Activated naive CD8-positive, alpha-beta T cell treated with anti-CD3 and anti-CD28 coated beads, Interleukin-2, amount 10 ng/mL, durations not matched to agents 7 days and 5 days (primary cell): ENCODE results near the gene VPS9D1. TPM values are rescaled to one million over a fixed set of nuclear protein-coding genes. Genes with fewer than 3 reads are reported as not detected.
"Not testable (repeated sequence)": the region's sequence is repeated elsewhere in the genome, so short reads cannot be mapped to it uniquely, and the experiment has no call there.

Experiments used
- ATAC-seq: fragments of 150-1000 bp; cut with Tn5 transposase; one replicate; pipeline ENCODE4 v1.10.0; 2021; ENCODE audit warnings: low read depth, moderate library complexity
- POLR2A ChIA-PET: fragments of 350-600 bp; sonication (Branson Sonifier 250); formaldehyde crosslinking; loops from one replicate; lab custom pipeline; 2021; ENCODE audit warnings: antibody characterized with exemption; lab: Charles Lee
- DNase-seq: peaks from one replicate; pipeline ENCODE4 v3.0.0; 2021
- H3K27ac Mint-ChIP-seq: one replicate; pipeline ENCODE4 v1.8.0; 2022; ENCODE audit warnings: mild to moderate bottlenecking, mixed read lengths
- H3K27me3 Mint-ChIP-seq: one replicate; pipeline ENCODE4 v1.8.0; 2022; ENCODE audit warnings: mild to moderate bottlenecking, moderate library complexity, mixed read lengths
- H3K36me3 Mint-ChIP-seq: one replicate; pipeline ENCODE4 v1.8.0; 2021; ENCODE audit warnings: mild to moderate bottlenecking, mixed read lengths
- H3K4me1 Mint-ChIP-seq: one replicate; pipeline ENCODE4 v1.8.0; 2021; ENCODE audit warnings: mixed read lengths
- H3K4me3 Mint-ChIP-seq: one replicate; pipeline ENCODE4 v1.8.0; 2022; ENCODE audit warnings: mild to moderate bottlenecking, moderate library complexity, mixed read lengths
- H3K9me3 Mint-ChIP-seq: one replicate; pipeline ENCODE4 v1.8.0; 2021; ENCODE audit warnings: mixed read lengths
- total RNA-seq, 2 experiments: library from RNA; stranded (reverse); gene quantifications; one replicate each; pipeline ENCODE4 v1.2.3, GENCODE V29; 2021

The VPS9D1 gene
- total RNA-seq, 2 experiments from 2014 or later, result 10.3 to 12.8 TPM

DNA sequence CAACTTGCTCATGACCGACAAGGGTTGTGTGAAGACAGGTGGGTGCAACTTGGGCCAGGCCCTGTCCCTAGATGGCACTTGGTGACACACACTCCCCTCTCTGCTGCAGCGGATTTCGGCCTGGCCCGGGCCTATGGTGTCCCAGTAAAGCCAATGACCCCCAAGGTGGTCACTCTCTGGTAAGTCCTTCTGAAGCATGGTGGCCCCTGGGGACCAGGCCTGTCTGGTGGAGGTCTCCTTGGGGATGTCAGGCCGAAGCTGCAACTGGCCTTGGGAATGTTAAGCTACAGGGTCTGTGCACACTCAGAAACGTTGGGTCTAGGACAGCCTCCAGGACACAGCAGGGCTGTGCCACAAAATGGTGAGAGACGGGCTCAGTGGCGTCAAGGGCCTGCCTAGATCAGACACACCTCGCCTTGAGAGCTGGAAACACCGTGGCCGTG, 27.4 kb downstream of the VPS9D1 start:
- Mint-ChIP-seq H3K4me1 (peaks cover 8% of the 10 kb centered on the region), H3K9me3 (no peaks in the 10 kb centered on the region), H3K27ac (no peak overlapping the region), H3K36me3 (peaks cover 11% of the 10 kb centered on the region), H3K4me3 (no peak overlapping the region), H3K27me3 (no peaks in the 10 kb centered on the region)
- ATAC-seq, result no peak
- no peak for DNase-seq
- POLR2A ChIA-PET, result interaction anchor here (0.9 kb wide), 1 partner anchor 180 kb away, joined by 3 read pairs; the partner anchor contains the start of gene TCF25

- Mint-ChIP-seq H3K4me1 (peaks cover 16% of the 10 kb centered on the region), H3K27ac (no peak overlapping the region), H3K4me3 (no peak overlapping the region), H3K36me3 (peaks cover 11% of the 10 kb centered on the region), H3K9me3 (no peaks in the 10 kb centered on the region), H3K27me3 (no peaks in the 10 kb centered on the region)
- ATAC-seq (no peak), DNase-seq (no peak)
- POLR2A ChIA-PET, result no interaction called here
Observed at GRCh38 chr16:89691986-89692569, 28.6 kb downstream of the VPS9D1 start.

DNA sequence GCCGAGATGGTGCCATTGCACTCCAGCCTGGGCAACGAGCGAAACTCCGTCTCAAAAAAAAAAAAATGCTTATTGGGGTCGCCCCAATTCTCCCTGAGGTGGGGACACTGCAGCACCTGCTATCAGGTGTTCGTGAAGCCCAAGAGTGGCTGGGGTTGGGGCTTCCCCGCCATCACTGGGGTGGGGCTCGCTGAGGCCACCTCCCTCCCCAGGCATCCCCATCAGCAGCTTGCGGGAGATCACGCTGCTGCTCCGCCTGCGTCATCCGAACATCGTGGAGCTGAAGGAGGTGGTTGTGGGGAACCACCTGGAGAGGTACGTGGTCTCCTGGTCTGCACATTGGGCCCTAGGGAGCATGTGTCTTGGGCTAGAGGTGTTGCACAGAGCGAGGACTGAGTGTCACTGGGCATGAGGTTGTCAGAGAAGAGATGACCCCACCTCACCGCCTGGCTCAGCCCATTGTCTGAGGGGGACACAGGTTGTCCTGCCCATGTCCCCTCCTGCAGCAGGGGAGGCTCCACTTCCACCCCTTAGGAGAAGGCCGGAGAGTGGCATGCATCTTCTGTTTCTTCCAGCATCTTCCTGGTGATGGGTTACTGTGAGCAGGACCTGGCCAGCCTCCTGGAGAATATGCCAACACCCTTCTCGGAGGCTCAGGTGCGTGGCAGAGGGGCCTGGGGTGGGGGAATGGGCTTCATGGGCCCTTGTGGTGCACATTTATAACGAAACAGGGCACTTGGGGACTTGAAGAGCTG, 29.3 kb downstream of the VPS9D1 start:
- Mint-ChIP-seq H3K27ac (no peak overlapping the region), H3K4me1 (peaks cover 14% of the 10 kb centered on the region), H3K36me3 (peaks cover 11% of the 10 kb centered on the region), H3K4me3 (no peak overlapping the region), H3K9me3 (no peaks in the 10 kb centered on the region), H3K27me3 (no peaks in the 10 kb centered on the region)
- DNase-seq (no peak), ATAC-seq (no peak)
- POLR2A ChIA-PET, result no interaction called here

DNA sequence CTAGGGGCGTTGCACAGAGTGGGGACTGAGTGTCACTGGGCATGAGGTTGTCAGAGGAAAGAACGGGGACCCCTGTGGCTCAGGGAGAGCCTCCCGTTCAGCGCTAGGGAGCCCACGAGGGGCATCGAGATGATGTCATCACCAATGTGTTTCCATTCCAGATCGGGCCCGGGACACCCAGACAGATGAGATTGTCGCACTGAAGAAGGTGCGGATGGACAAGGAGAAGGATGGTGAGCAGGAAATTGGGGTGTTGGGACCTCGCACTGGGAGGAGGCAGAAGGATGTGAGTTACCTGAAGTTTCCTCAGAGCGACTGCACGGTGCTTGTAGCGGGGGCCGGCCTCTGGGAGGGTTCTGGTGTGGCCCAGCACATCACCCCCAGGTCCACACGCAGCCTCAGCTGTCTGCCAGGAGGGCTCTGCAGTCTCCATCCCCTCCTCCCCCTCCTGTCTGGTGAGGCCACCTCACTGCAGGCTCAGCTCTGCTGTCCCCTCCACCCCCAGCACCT, 30.3 kb downstream of the VPS9D1 start:
- H3K4me3 Mint-ChIP-seq, result no peak overlapping the region
- H3K4me1 Mint-ChIP-seq, result peaks cover 13% of the 10 kb centered on the region
- peaks cover 14% of the 10 kb centered on the region for H3K36me3 Mint-ChIP-seq
- no peaks in the 10 kb centered on the region for H3K27me3 Mint-ChIP-seq
- POLR2A ChIA-PET, result interaction anchor here (1.5 kb wide), 1 partner anchor 11 kb away, joined by 5 read pairs; the partner anchor contains the start of gene SPATA2L
- DNase-seq (no peak), ATAC-seq (no peak)
- H3K9me3 Mint-ChIP-seq, result no peaks in the 10 kb centered on the region
- H3K27ac Mint-ChIP-seq, result no peak overlapping the region

DNA sequence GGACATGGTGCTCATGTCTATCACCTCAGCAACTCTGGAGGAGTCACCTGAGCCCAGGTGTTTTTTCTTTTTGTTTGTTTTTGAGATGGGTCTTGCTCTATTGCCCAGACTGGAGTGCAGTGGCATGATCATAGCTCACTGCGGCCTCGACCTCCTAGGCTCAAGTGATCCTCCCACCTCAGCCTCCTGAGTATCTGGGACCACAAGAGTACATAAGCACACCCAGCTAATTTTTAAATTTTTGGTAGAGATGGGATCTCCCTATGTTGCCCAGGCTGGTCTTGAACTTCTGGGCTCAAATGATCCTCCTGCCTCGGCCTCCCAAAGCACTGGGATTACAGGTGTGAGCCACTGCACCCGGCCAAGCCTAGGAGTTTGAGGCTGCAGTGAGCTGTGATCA, 31.1 kb downstream of the VPS9D1 start:
- H3K27me3 Mint-ChIP-seq, DNase-seq, H3K9me3 Mint-ChIP-seq, ATAC-seq, H3K27ac Mint-ChIP-seq, H3K4me3 Mint-ChIP-seq: not testable (repeated sequence)
- Mint-ChIP-seq H3K36me3 (peaks cover 14% of the 10 kb centered on the region), H3K4me1 (peaks cover 11% of the 10 kb centered on the region)
- POLR2A ChIA-PET, result interaction anchor here (1.5 kb wide), 1 partner anchor 11 kb away, joined by 5 read pairs; the partner anchor contains the start of gene SPATA2L

DNA sequence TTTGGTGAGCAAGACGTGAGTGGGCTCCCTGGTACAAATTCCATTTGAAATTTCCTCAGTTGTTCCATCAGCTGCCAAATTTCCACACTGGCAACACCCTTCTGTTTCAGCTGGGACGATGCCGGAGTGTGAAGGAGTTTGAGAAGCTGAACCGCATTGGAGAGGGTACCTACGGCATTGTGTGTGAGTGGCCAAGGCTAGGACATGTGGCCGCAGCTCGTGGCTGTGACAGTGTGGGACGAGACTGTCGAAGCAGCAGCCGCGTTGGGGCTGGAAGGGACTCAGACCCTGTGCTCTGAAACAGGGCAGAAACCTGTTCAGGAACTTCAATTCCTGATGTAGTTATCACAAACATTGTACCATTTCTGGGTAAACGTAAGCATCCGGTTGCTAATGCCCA, 31.6 kb downstream of the VPS9D1 start:
- H3K4me3 Mint-ChIP-seq, result no peak overlapping the region
- no peak for ATAC-seq

GRCh38 chr16:89688395-89688794, 32.3 kb downstream of the VPS9D1 start:
- no peak for DNase-seq
- H3K36me3 Mint-ChIP-seq, result peaks cover 11% of the 10 kb centered on the region
- peaks cover 11% of the 10 kb centered on the region for H3K4me1 Mint-ChIP-seq
- no peaks in the 10 kb centered on the region for H3K9me3 Mint-ChIP-seq
- POLR2A ChIA-PET, result no interaction called here
- peak overlapping the region; percentile 40 for H3K4me3 Mint-ChIP-seq
- no peaks in the 10 kb centered on the region for H3K27me3 Mint-ChIP-seq
- no peak overlapping the region for H3K27ac Mint-ChIP-seq
- ATAC-seq, result no peak

More for the DNA sequence above, 31.6 kb downstream of the VPS9D1 start:
- Mint-ChIP-seq H3K36me3 (peaks cover 14% of the 10 kb centered on the region), H3K27me3 (no peaks in the 10 kb centered on the region), H3K9me3 (no peaks in the 10 kb centered on the region), H3K4me1 (peaks cover 11% of the 10 kb centered on the region), H3K27ac (no peak overlapping the region)
- POLR2A ChIA-PET, result interaction anchor here (1.5 kb wide), 1 partner anchor 12 kb away, joined by 5 read pairs; the partner anchor contains the start of gene SPATA2L
- DNase-seq, result no peak

DNA sequence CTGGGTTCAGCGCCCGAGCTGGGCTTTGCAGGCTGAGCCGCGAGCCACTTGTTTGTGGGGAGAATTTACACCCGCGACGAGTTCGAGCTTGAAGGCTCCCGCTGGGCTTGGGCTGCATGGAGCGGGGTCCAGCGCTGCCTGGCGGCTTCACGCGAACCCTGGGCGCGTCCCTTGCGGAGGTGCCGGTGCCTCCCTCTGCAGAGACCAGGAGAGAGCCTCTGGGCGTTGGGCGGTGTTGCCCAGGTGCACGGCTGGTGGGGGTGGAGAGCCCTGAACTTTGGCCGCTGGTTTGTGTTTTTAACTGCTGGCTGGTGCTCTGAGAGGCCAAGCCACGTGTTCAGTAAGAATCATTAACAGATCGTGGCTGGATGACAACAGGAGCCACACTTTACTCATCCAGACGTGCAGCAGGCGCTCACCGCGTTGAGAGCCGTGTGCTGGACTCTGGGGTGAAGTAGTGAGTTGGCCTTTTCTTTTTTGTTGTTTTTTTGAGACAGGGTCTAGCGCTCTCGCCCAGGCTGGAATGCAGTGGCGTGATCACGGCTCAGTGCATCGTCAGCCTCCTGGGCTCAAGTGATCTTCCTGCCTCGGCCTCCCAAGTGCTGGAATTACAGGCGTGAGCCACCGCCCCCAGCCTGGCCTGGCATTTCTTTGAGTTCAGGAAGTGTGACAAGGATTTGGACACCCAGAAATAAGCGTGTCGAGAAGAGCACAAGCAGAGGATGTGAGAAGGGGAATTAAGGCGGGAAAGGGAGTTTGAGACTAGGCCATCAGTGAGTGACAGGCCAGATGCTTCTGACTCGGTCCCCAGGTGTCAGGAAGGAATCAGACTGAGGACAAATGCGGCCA, 33.4 kb downstream of the VPS9D1 start:
- Mint-ChIP-seq H3K27ac (peak overlapping the region; percentile 55), H3K4me1 (peaks cover 11% of the 10 kb centered on the region), H3K4me3 (peak overlapping the region; percentile 96), H3K9me3 (no peaks in the 10 kb centered on the region), H3K27me3 (no peaks in the 10 kb centered on the region), H3K36me3 (peaks cover 8% of the 10 kb centered on the region)
- POLR2A ChIA-PET, result interaction anchor here (0.9 to 1.9 kb wide), 7 partner anchors 10 to 186 kb away, joined by 4 to 18 read pairs (median 5); partner anchors contain the start of gene TCF25
- ATAC-seq (peak; percentile 50), DNase-seq (no peak)

GRCh38 chr16:89686520-89687091, 34.1 kb downstream of the VPS9D1 start, which contains the start of gene CDK10:
Gene CDK10 (plus strand): TSS chr16:89686689. CDS start chr16:89686711, 22 bp downstream.
- Mint-ChIP-seq H3K27me3 (no peaks in the 10 kb centered on the region), H3K9me3 (no peaks in the 10 kb centered on the region), H3K27ac (peak within 1 kb of the TSS; percentile 90), H3K4me1 (peaks cover 11% of the 10 kb centered on the region), H3K4me3 (peak within 1 kb of the TSS; percentile 96), H3K36me3 (peaks cover 8% of the 10 kb centered on the region)
- POLR2A ChIA-PET, result interaction anchor here (0.6 to 1.9 kb wide), 9 partner anchors 11 to 188 kb away, joined by 3 to 18 read pairs (median 5); partner anchors contain the start of gene TCF25
- ATAC-seq (peak; percentile 88), DNase-seq (peak; percentile 98)

DNA sequence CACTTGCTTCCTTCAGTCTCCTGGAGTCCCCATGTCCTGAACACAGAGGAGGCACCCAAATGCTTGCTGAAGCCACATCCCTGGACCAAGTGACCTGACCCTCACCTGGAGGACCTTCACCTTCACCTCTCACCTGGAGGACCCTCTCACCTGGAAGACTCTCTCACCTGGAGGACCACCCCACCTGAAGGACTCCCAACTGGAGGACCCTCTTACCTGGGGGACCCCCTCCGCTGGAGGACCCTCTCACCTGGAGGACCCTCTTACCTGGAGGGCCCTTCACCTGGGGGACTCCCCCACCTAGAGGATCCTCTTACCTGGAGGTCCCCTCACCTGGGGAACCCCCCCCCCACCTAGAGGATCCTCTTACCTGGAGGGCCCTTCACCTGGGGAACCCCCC, 34.8 kb downstream of the VPS9D1 start:
- DNase-seq, result no peak
- Mint-ChIP-seq H3K9me3 (no peaks in the 10 kb centered on the region), H3K27ac (no peak overlapping the region), H3K4me3 (peak overlapping the region; percentile 37), H3K36me3 (peaks cover 8% of the 10 kb centered on the region), H3K4me1 (peaks cover 11% of the 10 kb centered on the region), H3K27me3 (no peaks in the 10 kb centered on the region)
- ATAC-seq, result no peak
- POLR2A ChIA-PET, result interaction anchor here (0.6 to 1.9 kb wide), 8 partner anchors 12 to 189 kb away, joined by 3 to 18 read pairs (median 5); no protein-coding TSS in a partner anchor

- DNase-seq (no peak), ATAC-seq (no peak)
- no peak overlapping the region for H3K27ac Mint-ChIP-seq
- no peak overlapping the region for H3K4me3 Mint-ChIP-seq
- H3K4me1 Mint-ChIP-seq, result no peaks in the 10 kb centered on the region
- POLR2A ChIA-PET, result no interaction called here
- H3K36me3 Mint-ChIP-seq, result no peaks in the 10 kb centered on the region
- no peaks in the 10 kb centered on the region for H3K27me3 Mint-ChIP-seq
- no peaks in the 10 kb centered on the region for H3K9me3 Mint-ChIP-seq
Observed at GRCh38 chr16:89678258-89678657, 42.4 kb downstream of the VPS9D1 start.

- POLR2A ChIA-PET, result no interaction called here
Observed at GRCh38 chr16:89672177-89672941, 48.3 kb downstream of the VPS9D1 start.

More at GRCh38 chr16:89672177-89672941, 48.3 kb downstream of the VPS9D1 start:
- ATAC-seq (no peak), DNase-seq (no peak)
- H3K27ac Mint-ChIP-seq, result no peak overlapping the region
- H3K4me1 Mint-ChIP-seq, result peaks cover 9% of the 10 kb centered on the region
- H3K36me3 Mint-ChIP-seq, result no peaks in the 10 kb centered on the region
- H3K9me3 Mint-ChIP-seq, result no peaks in the 10 kb centered on the region
- H3K27me3 Mint-ChIP-seq, result no peaks in the 10 kb centered on the region
- no peak overlapping the region for H3K4me3 Mint-ChIP-seq
